KMS-11 (cell line): Measurements from ENCODE around the gene OR2AG2.

Source experiments
- H2AFZ ChIP-seq: fragments of 200-600 bp; sonication (generic); 2 replicates; pipeline ENCODE4 v1.6.1; 2016; ENCODE audit warnings: antibody characterized with exemption, mixed run types, low read depth
- H3K27ac ChIP-seq: fragments of 200-600 bp; sonication (generic); 2 replicates; pipeline ENCODE4 v1.6.1; 2016; ENCODE audit warnings: mild to moderate bottlenecking, mixed run types
- H3K27me3 ChIP-seq: fragments of 200-600 bp; sonication (generic); 2 replicates; pipeline ENCODE4 v1.6.1; 2017; ENCODE audit warnings: mild to moderate bottlenecking, low read depth, mixed run types, moderate library complexity; ENCODE audit not compliant: insufficient read depth
- H3K36me3 ChIP-seq: fragments of 200-600 bp; sonication (generic); 2 replicates; pipeline ENCODE4 v1.6.1; 2017; ENCODE audit warnings: mild to moderate bottlenecking, mixed run types; ENCODE audit not compliant: insufficient read depth
- H3K4me1 ChIP-seq: fragments of 200-600 bp; sonication (generic); 2 replicates; pipeline ENCODE4 v1.6.1; 2016; ENCODE audit warnings: mild to moderate bottlenecking, low read depth, mixed run types; ENCODE audit not compliant: poor library complexity, severe bottlenecking
- H3K4me2 ChIP-seq: fragments of 200-600 bp; sonication (generic); 2 replicates; pipeline ENCODE4 v1.7.0; 2016; ENCODE audit warnings: mild to moderate bottlenecking, mixed run types
- H3K4me3 ChIP-seq: fragments of 200-600 bp; sonication (generic); IDR thresholded peaks from 2 replicates; pipeline ENCODE4 v1.6.1; 2017; ENCODE audit warnings: low read depth, low read length, mixed read lengths; ENCODE audit not compliant: insufficient read depth
- H3K79me2 ChIP-seq: fragments of 200-600 bp; sonication (generic); 2 replicates; pipeline ENCODE4 v1.6.1; 2016; ENCODE audit warnings: low read depth, mixed run types; ENCODE audit not compliant: insufficient read depth
- H3K9ac ChIP-seq: fragments of 200-600 bp; sonication (generic); 2 replicates; pipeline ENCODE4 v1.6.1; 2016; ENCODE audit warnings: mild to moderate bottlenecking, mixed run types
- H4K20me1 ChIP-seq: fragments of 200-600 bp; sonication (generic); 2 replicates; pipeline ENCODE4 v1.6.1; 2016; ENCODE audit warnings: mild to moderate bottlenecking, mixed run types; ENCODE audit not compliant: insufficient read depth
- CTCF ChIP-seq: fragments of 200-600 bp; sonication (generic); conservative IDR thresholded peaks from 2 replicates; pipeline ENCODE4 v1.6.1; 2017; ENCODE audit warnings: low read depth, mild to moderate bottlenecking, antibody characterized with exemption, low read length, moderate library complexity, mixed read lengths

OR2AG2 gene

GRCh38 chr11:6746086-6746618 lies 25.6 kb downstream of the OR2AG2 start:
- no peak for TF ChIP-seq CTCF
- H3K4me2 ChIP-seq = peak overlapping the region; percentile 78
- no peaks in the 10 kb centered on the region for H3K79me2 ChIP-seq
- no peak overlapping the region for H3K4me3 ChIP-seq
- no peaks in the 10 kb centered on the region for H4K20me1 ChIP-seq
- H2AFZ ChIP-seq = peak overlapping the region; percentile 92
- peak overlapping the region; percentile 29; the same call in 1 of the 2 replicates for H3K9ac ChIP-seq
- no peaks in the 10 kb centered on the region for H3K36me3 ChIP-seq
- H3K27ac ChIP-seq = peak overlapping the region; percentile 15; the same call in 1 of the 2 replicates
- H3K4me1 ChIP-seq = peaks cover 13% of the 10 kb centered on the region
- no peaks in the 10 kb centered on the region for H3K27me3 ChIP-seq

- H2AFZ ChIP-seq = peak overlapping the region; percentile 92
- peak overlapping the region; percentile 78 for H3K4me2 ChIP-seq
- TF ChIP-seq CTCF = no peak
- H3K36me3 ChIP-seq = no peaks in the 10 kb centered on the region
- peaks cover 13% of the 10 kb centered on the region for H3K4me1 ChIP-seq
- H3K4me3 ChIP-seq = no peak overlapping the region
- no peaks in the 10 kb centered on the region for H4K20me1 ChIP-seq
- H3K79me2 ChIP-seq = no peaks in the 10 kb centered on the region
- H3K27ac ChIP-seq = 0 out of 2 replicates have a peak overlapping the region, but pooled peaks have one; percentile 15
- no peak overlapping the region for H3K9ac ChIP-seq
- no peaks in the 10 kb centered on the region for H3K27me3 ChIP-seq
These were observed 26.2 kb downstream of the OR2AG2 start for GRCh38 chr11:6745465-6746015.

- Histone ChIP-seq H3K27ac (no peak overlapping the region), H3K4me2 (no peak overlapping the region), H2AFZ (no peak overlapping the region), H3K79me2 (no peaks in the 10 kb centered on the region), H3K4me3 (no peak overlapping the region), H4K20me1 (no peaks in the 10 kb centered on the region), H3K9ac (no peak overlapping the region), H3K4me1 (peaks cover 13% of the 10 kb centered on the region), H3K27me3 (no peaks in the 10 kb centered on the region), H3K36me3 (no peaks in the 10 kb centered on the region)
- TF ChIP-seq CTCF = no peak
These were observed 26.8 kb downstream of the OR2AG2 start for GRCh38 chr11:6745018-6745417.

GRCh38 chr11:6742260-6742659 lies 29.5 kb downstream of the OR2AG2 start:
- H2AFZ ChIP-seq = no peak overlapping the region
- TF ChIP-seq CTCF = no peak
- H3K27me3 ChIP-seq = no peaks in the 10 kb centered on the region
- no peaks in the 10 kb centered on the region for H3K79me2 ChIP-seq
- no peak overlapping the region for H3K4me3 ChIP-seq
- no peak overlapping the region for H3K27ac ChIP-seq
- no peaks in the 10 kb centered on the region for H4K20me1 ChIP-seq
- H3K36me3 ChIP-seq = no peaks in the 10 kb centered on the region
- peaks cover 13% of the 10 kb centered on the region for H3K4me1 ChIP-seq
- no peak overlapping the region for H3K9ac ChIP-seq
- H3K4me2 ChIP-seq = no peak overlapping the region
